Osteoblast (primary cell): ENCODE measurements around the gene FOXA3. TPM values are rescaled to one million over a fixed set of nuclear protein-coding genes. Genes with fewer than 3 reads are reported as not detected.

Experiments
- DNase-seq: peaks from one replicate; pipeline ENCODE4 v3.0.0; 2011; ENCODE audit warnings: low spot score, mixed read lengths; ENCODE audit not compliant: insufficient read length; ENCODE audit errors: missing footprints
- H2AFZ ChIP-seq: 2 replicates; pipeline ENCODE4 v1.6.0; 2011; ENCODE audit warnings: mild to moderate bottlenecking, low read length
- H3K27ac ChIP-seq: 2 replicates; pipeline ENCODE4 v1.5.1; 2011; ENCODE audit warnings: mild to moderate bottlenecking, low read depth, low read length, moderate library complexity
- H3K27me3 ChIP-seq: 2 replicates; pipeline ENCODE4 v1.6.0; 2012; ENCODE audit warnings: mild to moderate bottlenecking, control low read depth, inconsistent platforms, low read length, moderate library complexity; ENCODE audit not compliant: insufficient read depth
- H3K36me3 ChIP-seq: 2 replicates; pipeline ENCODE4 v1.5.1; 2011; ENCODE audit warnings: mild to moderate bottlenecking, low read length, control low read depth, moderate library complexity; ENCODE audit not compliant: insufficient read depth
- H3K4me1 ChIP-seq: 2 replicates; pipeline ENCODE4 v1.5.1; 2011; ENCODE audit warnings: mild to moderate bottlenecking, low read length, control low read depth, moderate library complexity; ENCODE audit not compliant: insufficient read depth
- H3K4me2 ChIP-seq: 2 replicates; pipeline ENCODE4 v1.6.0; 2011; ENCODE audit warnings: mild to moderate bottlenecking, low read length; ENCODE audit not compliant: insufficient read depth
- H3K4me3 ChIP-seq: fragments of 200-600 bp; sonication (generic); 3 replicates; pipeline ENCODE4 v1.5.1; 2012; ENCODE audit warnings: mild to moderate bottlenecking, low read length, inconsistent platforms; ENCODE audit not compliant: insufficient read depth
- H3K79me2 ChIP-seq: 2 replicates; pipeline ENCODE4 v1.6.0; 2012; ENCODE audit warnings: mild to moderate bottlenecking, low read length, control low read depth, inconsistent platforms; ENCODE audit not compliant: insufficient read depth
- H3K9me3 ChIP-seq: 2 replicates; pipeline ENCODE4 v1.5.1; 2011; ENCODE audit warnings: low read depth, low read length, control low read depth
- H4K20me1 ChIP-seq: 2 replicates; pipeline ENCODE4 v1.6.0; 2012; ENCODE audit warnings: mild to moderate bottlenecking, low read length, control low read depth; ENCODE audit not compliant: insufficient read depth
- CTCF ChIP-seq: IDR thresholded peaks from 2 replicates; pipeline ENCODE4 v1.5.1; 2011; ENCODE audit warnings: mild to moderate bottlenecking, low read depth, low read length, moderate library complexity; ENCODE audit errors: extremely low read depth
- total RNA-seq: library from RNA; depleted of rRNA; stranded (reverse); fragments of >200 nt; gene quantifications from 2 replicates; pipeline ENCODE4 v1.2.3, GENCODE V29; 2012

FOXA3 gene
- total RNA-seq, 1 donor: not detected

GRCh38 chr19:45882652-45883585, 18.8 kb downstream of the FOXA3 start:
- Histone ChIP-seq H3K36me3 (peaks cover 5% of the 10 kb centered on the region), H3K27ac (no peak overlapping the region), H3K27me3 (no peaks in the 10 kb centered on the region), H3K4me3 (peak overlapping the region; percentile 13), H2AFZ (no peak overlapping the region), H3K79me2 (peaks cover 17% of the 10 kb centered on the region), H3K4me2 (peak overlapping the region; percentile 29), H3K9me3 (no peaks in the 10 kb centered on the region), H4K20me1 (peaks cover 24% of the 10 kb centered on the region), H3K4me1 (peaks cover 25% of the 10 kb centered on the region)
- peak; percentile 96 for TF ChIP-seq CTCF
- DNase-seq: peak; percentile 99

GRCh38 chr19:45883586-45883880, 19.4 kb downstream of the FOXA3 start:
- H3K36me3 ChIP-seq: peaks cover 5% of the 10 kb centered on the region
- H3K27me3 ChIP-seq: no peaks in the 10 kb centered on the region
- no peak overlapping the region for H3K4me3 ChIP-seq
- H2AFZ ChIP-seq: no peak overlapping the region
- H3K4me2 ChIP-seq: peak overlapping the region; percentile 48
- H3K4me1 ChIP-seq: peaks cover 25% of the 10 kb centered on the region
- H3K27ac ChIP-seq: no peak overlapping the region
- H3K79me2 ChIP-seq: peaks cover 17% of the 10 kb centered on the region
- H4K20me1 ChIP-seq: peaks cover 24% of the 10 kb centered on the region
- no peak for DNase-seq
- no peaks in the 10 kb centered on the region for H3K9me3 ChIP-seq
- TF ChIP-seq CTCF: no peak

GRCh38 chr19:45883881-45884681, 20.0 kb downstream of the FOXA3 start:
- H2AFZ ChIP-seq: no peak overlapping the region
- DNase-seq: peak; percentile 73
- H3K27me3 ChIP-seq: no peaks in the 10 kb centered on the region
- H3K79me2 ChIP-seq: peaks cover 17% of the 10 kb centered on the region
- peak overlapping the region; percentile 48 for H3K4me2 ChIP-seq
- no peak for TF ChIP-seq CTCF
- peaks cover 5% of the 10 kb centered on the region for H3K36me3 ChIP-seq
- H3K9me3 ChIP-seq: no peaks in the 10 kb centered on the region
- H3K27ac ChIP-seq: no peak overlapping the region
- peaks cover 25% of the 10 kb centered on the region for H3K4me1 ChIP-seq
- H3K4me3 ChIP-seq: no peak overlapping the region
- peaks cover 24% of the 10 kb centered on the region for H4K20me1 ChIP-seq
